Rectal smooth muscle tissue (tissue), 1 donor: ENCODE data around the gene PLAAT4.
"Not testable (repeated sequence)": the region's sequence is repeated elsewhere in the genome, so short reads cannot be mapped to it uniquely, and the experiment has no call there.

ENCODE experiments used
- H3K27ac ChIP-seq: one replicate; pipeline ENCODE4 v1.7.0; 2013; ENCODE audit warnings: low read depth, low read length, inconsistent platforms
- H3K27me3 ChIP-seq: one replicate; pipeline ENCODE4 v1.7.0; 2013; ENCODE audit warnings: low read length; ENCODE audit not compliant: control insufficient read depth, insufficient read depth
- H3K36me3 ChIP-seq: one replicate; pipeline ENCODE4 v1.7.0; 2013; ENCODE audit warnings: low read length; ENCODE audit not compliant: control insufficient read depth, insufficient read depth
- H3K4me1 ChIP-seq: one replicate; pipeline ENCODE4 v1.7.0; 2013; ENCODE audit warnings: low read length; ENCODE audit not compliant: control insufficient read depth, insufficient read depth
- H3K4me3 ChIP-seq: one replicate; pipeline ENCODE4 v1.7.0; 2013; ENCODE audit warnings: low read length
- H3K9ac ChIP-seq: one replicate; pipeline ENCODE4 v1.7.0; 2013; ENCODE audit warnings: low read length

Gene PLAAT4

DNA sequence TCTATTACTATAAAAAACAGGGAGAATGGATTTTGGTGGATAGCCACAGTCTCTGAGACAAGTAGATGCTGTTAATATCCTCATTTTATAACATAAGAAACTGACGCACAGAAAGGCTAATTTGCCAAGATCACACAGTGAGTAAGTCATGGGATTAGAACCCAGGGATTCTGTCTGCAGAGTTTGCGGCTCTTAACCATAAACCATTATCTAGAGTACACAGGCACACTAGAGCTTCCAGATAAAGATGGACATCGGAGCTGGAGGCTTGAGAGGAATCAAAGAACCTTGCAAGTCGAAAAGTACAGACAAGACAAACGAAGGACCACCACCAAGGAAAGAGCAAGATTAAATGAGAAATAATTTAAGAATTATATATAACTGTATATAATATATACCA is 19.5 kb upstream of the PLAAT4 start:
- Histone ChIP-seq H3K4me3 (no peak overlapping the region), H3K36me3 (no peaks in the 10 kb centered on the region), H3K9ac (no peak overlapping the region), H3K27me3 (no peaks in the 10 kb centered on the region), H3K4me1 (no peaks in the 10 kb centered on the region), H3K27ac (no peak overlapping the region)

DNA sequence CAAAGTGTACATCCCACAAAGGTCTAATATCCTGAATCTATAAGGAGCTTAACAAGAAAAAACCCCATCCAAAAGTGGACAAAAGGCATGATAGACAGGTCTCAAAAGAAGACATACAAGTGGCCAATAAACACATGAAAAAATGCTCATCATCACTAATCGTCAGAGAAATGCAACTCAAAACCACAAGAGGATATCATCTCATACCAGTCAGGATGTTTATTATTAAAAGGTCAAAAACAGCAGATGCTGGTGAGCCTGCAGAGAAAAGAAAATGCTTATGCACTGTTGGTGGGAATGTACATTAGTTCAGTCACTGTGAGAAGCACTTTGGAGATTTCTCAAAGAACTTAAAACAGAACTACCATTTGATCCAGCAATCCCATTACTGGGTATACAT is 18.1 kb upstream of the PLAAT4 start:
- H3K9ac ChIP-seq = no peak overlapping the region
- no peaks in the 10 kb centered on the region for H3K36me3 ChIP-seq
- H3K4me1 ChIP-seq = no peaks in the 10 kb centered on the region
- H3K27me3 ChIP-seq = no peaks in the 10 kb centered on the region
- no peak overlapping the region for H3K27ac ChIP-seq
- H3K4me3 ChIP-seq = no peak overlapping the region

DNA sequence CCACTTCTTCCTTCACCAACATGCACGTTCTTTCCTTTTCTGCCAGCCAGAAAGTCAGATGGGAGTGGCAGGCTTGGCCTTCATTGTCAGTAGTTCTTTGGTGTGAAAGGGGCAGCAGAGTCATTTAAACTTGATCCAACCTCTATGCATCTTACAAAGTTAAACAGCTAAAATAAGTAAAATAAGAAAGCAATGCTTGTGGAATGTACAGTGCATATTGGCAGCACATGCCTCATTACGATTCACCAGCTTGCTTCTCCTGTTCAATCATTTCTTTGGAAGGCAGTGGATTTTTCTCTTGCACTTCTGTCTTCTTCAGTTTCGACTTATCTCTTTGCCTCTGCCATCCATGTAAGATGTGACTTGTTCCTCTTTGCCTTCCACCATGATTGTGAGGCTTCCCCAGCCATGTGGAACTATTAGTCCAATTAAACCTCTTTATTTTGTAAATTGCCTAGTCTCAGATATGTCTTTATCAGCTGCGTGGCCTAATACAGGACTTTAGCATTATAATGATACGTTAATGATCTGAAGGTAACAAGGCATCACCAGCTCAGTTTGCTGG is 15.9 kb upstream of the PLAAT4 start:
- Histone ChIP-seq H3K36me3 (no peaks in the 10 kb centered on the region), H3K9ac (no peak overlapping the region), H3K27ac (no peak overlapping the region), H3K4me1 (no peaks in the 10 kb centered on the region), H3K27me3 (no peaks in the 10 kb centered on the region), H3K4me3 (no peak overlapping the region)

DNA sequence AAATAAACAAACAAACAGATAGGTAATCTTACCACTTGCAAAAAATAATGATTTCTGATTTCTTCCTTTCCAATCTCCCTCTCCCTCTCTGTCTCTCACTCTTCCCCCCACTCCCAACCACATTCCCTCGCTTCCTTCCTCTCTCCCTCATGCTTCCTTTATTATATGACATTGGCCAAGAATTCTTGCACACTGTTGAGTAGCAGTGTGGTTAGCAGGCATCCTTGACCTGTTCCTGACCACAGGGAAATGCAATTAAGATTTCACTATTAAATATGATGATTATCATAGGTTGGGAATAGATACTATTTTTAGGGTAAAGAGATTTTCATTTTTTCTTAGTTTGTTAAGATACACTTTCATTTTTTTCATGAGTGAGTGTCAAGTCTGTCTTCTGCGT is 14.7 kb upstream of the PLAAT4 start:
- H3K36me3 ChIP-seq = no peaks in the 10 kb centered on the region
- H3K4me3 ChIP-seq = no peak overlapping the region
- no peak overlapping the region for H3K27ac ChIP-seq
- H3K27me3 ChIP-seq = no peaks in the 10 kb centered on the region
- no peaks in the 10 kb centered on the region for H3K4me1 ChIP-seq
- no peak overlapping the region for H3K9ac ChIP-seq

DNA sequence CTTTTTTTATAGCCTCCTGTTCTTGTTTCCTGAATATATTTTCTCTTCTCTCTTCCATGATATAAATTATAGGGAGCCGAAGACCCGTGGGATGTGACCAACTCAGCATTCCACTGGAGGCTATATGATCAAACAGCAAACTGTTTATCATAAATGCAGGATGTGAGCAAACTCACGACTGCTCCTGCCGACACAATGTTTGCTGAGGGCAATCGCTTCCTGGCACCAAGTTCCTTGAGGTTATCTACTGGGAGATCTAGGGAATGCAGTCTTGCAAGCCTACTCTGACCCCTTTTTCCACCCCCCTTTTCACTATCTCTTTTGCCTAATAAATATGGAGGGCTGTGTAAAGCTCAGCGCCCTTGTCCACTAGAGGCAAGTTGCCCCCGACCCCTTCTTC is 13.5 kb upstream of the PLAAT4 start:
- no peak overlapping the region for H3K27ac ChIP-seq
- no peak overlapping the region for H3K4me3 ChIP-seq
- H3K36me3 ChIP-seq = no peaks in the 10 kb centered on the region
- H3K27me3 ChIP-seq = no peaks in the 10 kb centered on the region
- no peak overlapping the region for H3K9ac ChIP-seq
- H3K4me1 ChIP-seq = no peaks in the 10 kb centered on the region

DNA sequence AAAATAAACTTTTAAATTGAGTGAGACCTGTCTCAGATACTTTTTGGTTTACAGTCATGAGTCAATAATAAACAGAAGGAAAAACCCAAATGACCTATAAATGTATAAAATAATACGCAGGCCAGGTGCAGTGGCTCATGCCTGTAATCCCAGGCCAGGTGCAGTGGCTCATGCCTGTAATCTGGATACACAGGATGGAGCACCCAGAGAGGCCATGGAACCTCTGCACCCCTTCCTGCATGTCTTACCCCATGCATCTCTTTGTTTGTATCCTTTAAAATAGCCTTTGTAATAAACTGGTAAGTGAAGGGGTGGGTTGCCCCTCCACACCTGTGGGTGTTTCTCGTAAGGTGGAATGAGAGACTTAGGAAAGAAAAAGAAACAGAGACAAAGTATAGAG is 8.9 kb upstream of the PLAAT4 start:
- Histone ChIP-seq H3K4me3 (no peak overlapping the region), H3K36me3 (no peaks in the 10 kb centered on the region), H3K4me1 (no peaks in the 10 kb centered on the region), H3K27ac (no peak overlapping the region), H3K9ac (no peak overlapping the region), H3K27me3 (no peaks in the 10 kb centered on the region)

DNA sequence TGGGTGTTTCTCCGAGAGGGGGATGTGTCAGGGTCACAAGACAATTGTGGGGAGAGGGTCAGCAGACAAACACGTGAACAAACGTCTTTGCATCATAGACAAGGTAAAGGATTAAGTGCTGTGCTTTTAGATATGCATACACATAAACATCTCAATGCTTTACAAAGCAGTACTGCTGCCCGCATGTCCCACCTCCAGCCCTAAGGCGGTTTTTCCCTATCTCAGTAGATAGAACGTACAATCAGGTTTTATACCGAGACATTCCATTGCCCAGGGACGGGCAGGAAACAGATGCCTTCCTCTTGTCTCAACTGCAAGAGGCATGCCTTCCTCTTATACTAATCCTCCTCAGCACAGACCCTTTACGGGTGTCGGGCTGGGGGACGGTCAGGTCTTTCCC is 8.5 kb upstream of the PLAAT4 start:
- H3K4me1 ChIP-seq, H3K27ac ChIP-seq, H3K27me3 ChIP-seq, H3K9ac ChIP-seq, H3K4me3 ChIP-seq, H3K36me3 ChIP-seq: not testable (repeated sequence)

DNA sequence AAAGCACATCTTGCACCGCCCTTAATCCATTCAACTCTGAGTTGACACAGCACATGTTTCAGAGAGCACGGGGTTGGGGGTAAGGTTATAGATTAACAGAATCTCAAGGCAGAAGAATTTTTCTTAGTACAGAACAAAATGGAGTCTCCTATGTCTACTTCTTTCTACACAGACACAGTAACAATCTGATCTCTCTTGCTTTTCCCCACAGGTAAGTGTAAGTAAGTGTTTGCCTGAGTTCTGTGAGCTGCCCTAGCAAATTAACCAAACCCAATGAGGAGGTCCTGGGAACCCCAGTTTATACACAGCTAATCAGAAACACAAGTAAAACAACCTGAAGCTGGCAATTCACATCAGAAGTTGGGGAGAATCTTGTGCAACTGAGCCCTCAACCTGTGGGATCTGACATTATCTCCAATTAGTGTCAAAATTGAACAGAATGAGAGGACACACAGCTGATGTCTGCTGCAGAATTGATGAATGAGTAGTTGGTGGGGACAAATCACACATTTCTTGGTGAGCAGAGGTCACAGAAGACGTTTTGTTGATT is 7.8 kb upstream of the PLAAT4 start:
- not testable (repeated sequence) for H3K9ac ChIP-seq, H3K36me3 ChIP-seq, H3K27ac ChIP-seq, H3K4me1 ChIP-seq, H3K27me3 ChIP-seq, H3K4me3 ChIP-seq

DNA sequence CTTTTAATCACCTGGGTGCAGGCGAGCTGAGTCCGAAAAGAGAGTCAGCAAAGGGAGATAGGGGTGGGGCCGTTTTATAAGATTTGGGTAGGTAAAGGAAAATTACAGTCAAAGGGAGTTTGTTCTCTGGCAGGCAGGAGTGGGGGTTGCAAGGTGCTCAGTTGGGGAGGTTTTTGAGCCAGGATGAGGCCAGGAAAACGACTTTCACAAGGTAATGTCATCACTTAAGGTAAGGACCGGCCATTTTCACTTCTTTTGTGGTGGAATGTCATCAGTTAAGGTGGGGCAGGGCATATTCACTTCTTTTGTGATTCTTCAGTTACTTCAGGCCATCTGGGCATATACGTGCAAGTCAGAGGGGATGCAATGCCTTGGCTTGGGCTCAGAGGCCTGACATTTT is 7.2 kb upstream of the PLAAT4 start:
- not testable (repeated sequence) for H3K4me1 ChIP-seq, H3K9ac ChIP-seq, H3K27me3 ChIP-seq, H3K36me3 ChIP-seq, H3K27ac ChIP-seq, H3K4me3 ChIP-seq

DNA sequence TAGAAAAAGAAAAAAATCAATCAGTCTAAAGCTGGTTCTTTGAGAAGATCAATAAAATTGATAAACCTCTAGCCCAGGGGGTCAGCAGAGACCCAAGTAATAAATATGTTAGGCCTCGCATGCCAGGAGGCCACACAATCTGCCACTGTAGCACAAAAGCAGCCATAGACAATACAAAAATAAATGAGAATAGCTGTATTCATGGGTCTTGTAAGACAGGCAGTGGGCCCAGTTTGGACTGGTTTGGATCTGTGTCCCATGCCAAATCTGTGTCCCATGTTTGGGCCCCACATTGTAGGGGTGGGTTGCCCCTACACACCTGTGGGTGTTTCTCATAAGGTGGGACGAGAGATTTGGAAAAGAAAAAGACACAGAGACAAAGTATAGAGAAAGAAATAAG is 6.6 kb upstream of the PLAAT4 start:
- Histone ChIP-seq H3K4me3 (no peak overlapping the region), H3K27me3 (no peaks in the 10 kb centered on the region), H3K9ac (no peak overlapping the region), H3K4me1 (no peaks in the 10 kb centered on the region), H3K36me3 (no peaks in the 10 kb centered on the region), H3K27ac (no peak overlapping the region)

DNA sequence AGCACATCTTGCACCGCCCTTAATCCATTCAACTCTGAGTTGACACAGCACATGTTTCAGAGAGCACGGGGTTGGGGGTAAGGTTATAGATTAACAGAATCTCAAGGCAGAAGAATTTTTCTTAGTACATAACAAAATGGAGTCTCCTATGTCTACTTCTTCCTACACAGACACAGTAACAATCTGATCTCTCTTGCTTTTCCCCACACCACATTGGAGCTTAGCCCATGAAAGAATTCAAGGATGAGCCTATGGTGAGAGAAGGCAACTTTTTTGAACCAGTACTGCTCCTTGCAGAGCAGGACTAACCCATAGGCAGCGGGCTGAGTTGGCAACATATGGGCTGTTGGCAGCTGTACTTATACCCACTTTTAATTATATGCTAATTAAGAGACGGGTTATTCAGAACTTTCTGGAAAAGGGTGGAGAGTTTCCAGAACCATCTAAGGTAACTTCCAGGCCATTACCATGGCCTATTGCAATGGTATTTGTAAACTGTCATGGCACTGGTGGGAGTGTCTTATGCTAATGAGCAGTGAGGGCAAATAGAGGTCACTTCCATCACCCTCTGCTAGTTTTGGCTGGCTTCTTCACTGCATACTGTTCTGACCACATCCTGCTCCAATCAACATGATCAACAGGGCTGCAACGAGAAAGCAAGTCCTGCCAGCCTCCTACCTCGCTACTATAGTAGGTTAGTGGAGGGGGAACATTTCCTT is 5.4 kb upstream of the PLAAT4 start:
- H3K4me1 ChIP-seq, H3K9ac ChIP-seq, H3K27me3 ChIP-seq, H3K27ac ChIP-seq, H3K36me3 ChIP-seq, H3K4me3 ChIP-seq: not testable (repeated sequence)

DNA sequence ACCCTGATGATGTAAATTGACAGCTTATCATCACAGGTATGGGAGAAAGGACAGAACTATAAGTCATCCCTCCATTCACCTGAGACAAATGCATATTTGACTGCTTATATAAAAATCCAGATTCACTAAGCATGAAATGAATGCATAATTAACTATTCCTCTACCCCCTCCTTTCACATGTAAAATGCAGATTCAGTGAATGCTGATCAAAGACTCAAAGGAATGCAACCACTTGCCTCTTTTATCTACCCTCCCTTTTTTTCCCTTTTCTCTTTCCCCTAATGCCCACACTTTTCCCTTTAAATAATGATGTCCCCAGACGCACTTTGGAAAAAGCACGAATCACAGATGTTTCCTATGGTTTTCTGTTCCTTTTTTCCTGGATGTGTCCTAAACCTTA is 4.5 kb upstream of the PLAAT4 start:
- Histone ChIP-seq H3K4me3 (no peak overlapping the region), H3K27ac (no peak overlapping the region), H3K36me3 (no peaks in the 10 kb centered on the region), H3K4me1 (peaks cover 5% of the 10 kb centered on the region), H3K9ac (no peak overlapping the region), H3K27me3 (no peaks in the 10 kb centered on the region)

DNA sequence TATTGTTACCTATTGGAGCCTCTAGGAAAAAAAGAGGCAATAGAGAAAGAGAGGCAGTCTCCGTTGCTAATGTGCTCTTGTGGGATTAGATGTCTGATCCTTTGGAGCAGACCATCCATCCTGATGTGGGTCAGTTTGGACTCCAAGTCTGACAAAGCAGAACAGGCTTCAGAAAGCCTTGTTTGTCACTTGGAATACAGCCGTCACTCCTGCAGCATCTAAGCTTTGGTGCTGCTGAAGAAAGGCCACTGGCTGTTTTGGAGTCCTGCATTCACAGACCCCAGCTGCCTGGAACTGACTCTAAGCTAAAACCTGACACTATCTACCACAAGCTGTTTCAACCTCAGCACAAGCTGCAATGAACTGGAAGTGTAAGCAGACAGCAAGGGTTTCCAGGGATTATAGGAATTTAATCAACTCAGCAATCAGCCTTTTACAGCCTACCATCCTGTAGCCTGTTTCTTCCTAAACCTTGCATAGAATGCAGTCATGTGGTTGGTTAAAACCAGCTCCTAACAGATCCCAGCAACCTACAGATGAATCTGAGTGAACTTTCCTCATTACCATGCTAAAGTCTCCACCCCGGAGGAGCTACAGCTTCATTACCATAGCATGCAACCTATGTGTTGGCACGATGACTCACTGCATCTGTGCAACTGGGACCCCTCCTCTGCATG is 3.7 kb upstream of the PLAAT4 start:
- Histone ChIP-seq H3K4me3 (no peak overlapping the region), H3K36me3 (no peaks in the 10 kb centered on the region), H3K9ac (no peak overlapping the region), H3K4me1 (peaks cover 9% of the 10 kb centered on the region), H3K27ac (no peak overlapping the region), H3K27me3 (no peaks in the 10 kb centered on the region)
